HG02840 (cell line): ENCODE measurements around the gene GCM1.
"Not testable (repeated sequence)": the region's sequence is repeated elsewhere in the genome, so short reads cannot be mapped to it uniquely, and the experiment has no call there.

Experiments
- ATAC-seq: cut with Tn5 transposase; IDR thresholded peaks from one replicate; pipeline ENCODE4 v1.9.1; 2021; ENCODE audit warnings: mild to moderate bottlenecking, moderate library complexity, moderate number of reproducible peaks; ENCODE audit not compliant: unreplicated experiment, low FRiP score

Gene GCM1

GRCh38 chr6:53148684-53149083 is at the start of gene GCM1:
TSS of gene GCM1 (minus strand) at chr6:53148841. CDS start at chr6:53145632, 3,209 bp downstream.
- no peak for ATAC-seq

GRCh38 chr6:53197553-53197952 is 48.9 kb upstream of the GCM1 start:
- no peak for ATAC-seq

GRCh38 chr6:53195048-53195447 is 46.4 kb upstream of the GCM1 start:
- ATAC-seq: no peak

GRCh38 chr6:53192682-53193188 is 44.1 kb upstream of the GCM1 start:
- no peak for ATAC-seq

- ATAC-seq: no peak
Measured at GRCh38 chr6:53189554-53189953, 40.9 kb upstream of the GCM1 start.

GRCh38 chr6:53188833-53189232 is 40.2 kb upstream of the GCM1 start:
- no peak for ATAC-seq

- ATAC-seq: no peak
Measured at GRCh38 chr6:53180678-53181077, 32.0 kb upstream of the GCM1 start.

- no peak for ATAC-seq
Measured at GRCh38 chr6:53179961-53180651, 31.5 kb upstream of the GCM1 start.

- ATAC-seq: no peak
Measured at GRCh38 chr6:53178837-53179432, 30.3 kb upstream of the GCM1 start.

- no peak for ATAC-seq
Measured at GRCh38 chr6:53175027-53175426, 26.4 kb upstream of the GCM1 start.

GRCh38 chr6:53172468-53172803 is 23.8 kb upstream of the GCM1 start:
- no peak for ATAC-seq

GRCh38 chr6:53171605-53172467 is 23.2 kb upstream of the GCM1 start:
- peak; percentile 81 for ATAC-seq

- no peak for ATAC-seq
Measured at GRCh38 chr6:53168516-53169267, 20.1 kb upstream of the GCM1 start.

GRCh38 chr6:53165293-53165692 is 16.7 kb upstream of the GCM1 start:
- no peak for ATAC-seq

GRCh38 chr6:53162606-53163005 is 14.0 kb upstream of the GCM1 start:
- no peak for ATAC-seq

- ATAC-seq: no peak
Measured at GRCh38 chr6:53161481-53162009, 12.9 kb upstream of the GCM1 start.

GRCh38 chr6:53159558-53159957 is 10.9 kb upstream of the GCM1 start:
- ATAC-seq: no peak

- not testable (repeated sequence) for ATAC-seq
Measured at GRCh38 chr6:53158076-53158475, 9.4 kb upstream of the GCM1 start.

- not testable (repeated sequence) for ATAC-seq
Measured at GRCh38 chr6:53155279-53155678, 6.6 kb upstream of the GCM1 start.

- no peak for ATAC-seq
Measured at GRCh38 chr6:53154794-53155193, 6.2 kb upstream of the GCM1 start.
